ENCODE measurements around the gene HIC1.

Gene HIC1

DNA sequence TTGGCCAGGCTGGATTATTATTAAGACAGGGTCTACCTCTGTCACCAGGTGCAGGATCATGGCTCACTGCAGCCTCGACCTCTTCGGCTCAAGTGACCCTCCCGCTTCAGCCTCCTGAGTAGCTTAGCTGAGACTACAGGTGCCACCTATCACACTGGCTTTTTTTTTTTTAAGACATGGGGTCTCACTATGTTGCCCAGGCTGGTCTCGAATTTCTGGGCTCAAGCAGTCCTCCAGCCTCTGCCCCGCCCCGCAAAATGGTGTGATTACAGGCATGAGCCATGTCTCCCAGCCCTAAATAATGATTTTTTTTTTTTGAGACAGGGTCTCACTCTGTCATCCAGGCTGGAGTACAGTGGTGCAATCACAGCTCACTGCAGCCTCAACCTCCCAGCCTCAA is 7.3 kb upstream of the HIC1 start:
- no peak for DNase-seq (ENCODE audit: low read depth)

DNA sequence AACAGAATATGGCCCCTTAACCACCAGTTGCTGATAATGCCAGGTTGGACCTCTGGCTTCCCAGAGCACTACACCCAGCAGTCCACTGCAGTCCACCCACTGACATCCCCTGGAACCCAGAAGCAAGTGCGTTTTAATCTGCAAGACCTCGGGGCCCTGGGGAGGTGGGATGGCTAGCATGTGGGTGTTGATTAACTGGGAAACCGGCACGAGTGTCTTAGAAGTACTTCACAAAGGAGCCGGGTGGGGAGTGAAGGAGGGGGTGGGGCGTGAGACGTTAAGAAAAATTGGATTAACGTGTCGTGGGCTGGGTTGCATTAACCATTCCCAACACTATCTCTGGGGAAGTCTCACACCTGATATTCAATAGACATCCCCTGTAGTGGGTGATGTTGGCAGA is 6.1 kb upstream of the HIC1 start:
- no peak for DNase-seq (ENCODE audit: low read depth)

GRCh38 chr17:2049333-2050299 is 5.3 kb upstream of the HIC1 start:
- DNase-seq (ENCODE audit: low read depth), result peak; percentile 83

DNA sequence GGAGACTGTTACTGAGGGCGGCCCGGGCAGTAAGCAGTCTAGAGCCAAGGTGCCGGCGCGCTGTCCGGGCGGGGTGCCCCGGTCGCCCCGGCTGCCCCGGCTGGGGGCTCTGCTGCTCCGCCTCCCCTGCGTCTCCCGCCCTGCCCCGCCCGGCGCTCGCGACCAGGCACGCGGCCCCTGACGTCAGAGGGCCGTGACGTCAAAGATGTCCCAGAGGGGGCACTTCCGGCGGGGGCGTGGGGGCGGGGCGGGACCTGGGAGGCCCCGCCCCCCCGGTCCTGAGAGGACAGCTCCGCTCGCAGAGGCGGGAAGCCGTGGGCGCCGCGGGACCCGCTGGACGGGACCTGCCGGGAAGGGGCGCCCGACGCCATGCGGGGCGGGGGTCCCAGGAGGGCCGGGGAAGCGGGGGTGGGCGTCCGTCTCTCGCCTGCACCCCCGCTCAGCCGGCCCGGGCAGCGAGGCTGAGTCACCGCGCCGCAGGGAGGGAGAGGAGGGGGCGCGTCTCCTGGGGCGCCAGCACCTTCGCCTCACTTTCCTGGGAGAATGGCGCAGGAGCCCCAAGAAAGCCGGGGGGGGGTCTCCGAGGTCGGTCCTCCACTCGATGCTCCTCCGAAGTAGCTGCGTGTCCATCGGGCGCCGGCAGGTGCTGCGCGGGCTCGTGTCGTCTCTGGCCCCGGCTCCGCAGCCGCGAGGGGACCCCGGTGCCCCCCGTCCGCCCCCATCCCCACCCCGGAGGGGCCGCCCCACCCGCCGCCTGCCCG is 4.4 kb upstream of the HIC1 start:
- peak; percentile 58 for DNase-seq (ENCODE audit: low read depth)

DNA sequence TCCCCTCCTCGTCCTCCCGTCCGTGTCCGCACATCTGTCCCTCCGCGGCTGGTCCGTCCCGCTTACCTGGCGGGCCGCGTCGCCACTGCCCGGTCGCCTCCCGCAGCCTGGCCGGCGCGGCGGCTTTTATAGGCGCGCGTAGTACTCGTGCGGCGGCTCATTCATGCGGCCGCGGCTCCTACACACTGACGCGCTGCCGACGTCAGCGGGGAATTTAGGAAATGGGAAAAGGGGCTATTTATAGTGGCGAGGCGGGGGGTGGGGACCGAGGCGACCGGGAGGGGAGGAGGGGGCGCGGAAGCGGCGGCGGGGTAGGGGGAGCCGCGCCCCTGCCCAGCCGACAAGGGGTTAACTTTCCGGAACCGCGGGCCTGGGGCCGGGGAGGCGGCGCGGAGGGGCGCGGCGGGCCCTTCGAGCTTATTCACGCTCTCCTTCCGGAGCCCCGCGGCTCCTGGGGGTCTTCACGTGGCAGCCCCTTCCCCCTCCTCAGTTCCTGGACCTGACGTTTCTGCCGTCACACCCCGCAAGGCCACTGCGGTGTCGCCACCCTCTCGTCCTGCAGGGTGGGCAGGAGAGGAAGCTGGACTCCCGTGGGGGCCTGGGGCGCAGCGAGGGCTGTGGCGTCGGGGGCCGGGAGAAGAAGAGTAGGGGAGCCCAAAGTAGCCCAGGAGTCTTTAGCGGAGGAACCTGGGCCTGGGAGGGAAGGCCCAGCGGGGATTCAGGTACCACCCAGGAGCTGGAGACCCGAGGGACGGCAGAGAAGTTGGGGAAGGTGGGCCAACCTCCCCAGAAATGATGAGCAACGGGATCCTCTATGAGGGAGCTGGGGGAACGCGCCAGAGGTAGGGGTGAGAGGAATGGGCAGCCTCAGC is 3.6 kb upstream of the HIC1 start:
- peak; percentile 32 for DNase-seq (ENCODE audit: low read depth)

DNA sequence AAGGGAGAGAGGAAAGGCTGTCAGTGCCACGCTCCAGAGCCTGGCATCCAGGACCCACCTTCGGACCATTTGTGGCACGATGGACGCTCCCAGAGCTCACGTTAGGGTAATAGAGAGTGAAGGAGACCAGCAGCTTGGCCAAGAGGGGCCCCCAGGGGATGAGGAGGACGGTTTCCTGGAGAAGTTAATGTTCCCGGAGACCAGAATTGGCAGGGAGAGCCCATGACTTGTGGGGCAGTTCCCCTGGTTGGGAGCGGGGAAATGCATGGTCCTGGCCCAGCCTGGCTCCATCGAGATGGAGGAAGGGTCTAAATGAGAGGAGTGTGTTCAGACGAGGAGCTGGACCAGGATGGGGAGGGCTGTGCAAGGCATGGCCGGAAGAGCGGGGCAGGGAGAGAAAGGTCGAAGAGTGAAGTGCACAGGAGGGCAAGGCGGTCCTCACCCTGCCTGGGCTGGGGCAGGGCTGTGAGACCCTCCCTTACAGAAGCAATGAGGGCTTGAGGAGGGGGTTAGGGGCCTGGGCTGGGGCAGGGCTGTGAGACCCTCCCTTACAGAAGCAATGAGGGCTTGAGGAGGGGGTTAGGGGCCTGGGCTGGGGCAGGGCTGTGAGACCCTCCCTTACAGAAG is 2.9 kb upstream of the HIC1 start:
- DNase-seq (ENCODE audit: low read depth), result no peak

GRCh38 chr17:2053380-2054261 is 1.3 kb upstream of the HIC1 start:
- peak; percentile 66 for DNase-seq (ENCODE audit: low read depth)

- no peak for DNase-seq (ENCODE audit: low read depth)
Observed at GRCh38 chr17:2054262-2054511, 716 bp upstream of the HIC1 start.

DNA sequence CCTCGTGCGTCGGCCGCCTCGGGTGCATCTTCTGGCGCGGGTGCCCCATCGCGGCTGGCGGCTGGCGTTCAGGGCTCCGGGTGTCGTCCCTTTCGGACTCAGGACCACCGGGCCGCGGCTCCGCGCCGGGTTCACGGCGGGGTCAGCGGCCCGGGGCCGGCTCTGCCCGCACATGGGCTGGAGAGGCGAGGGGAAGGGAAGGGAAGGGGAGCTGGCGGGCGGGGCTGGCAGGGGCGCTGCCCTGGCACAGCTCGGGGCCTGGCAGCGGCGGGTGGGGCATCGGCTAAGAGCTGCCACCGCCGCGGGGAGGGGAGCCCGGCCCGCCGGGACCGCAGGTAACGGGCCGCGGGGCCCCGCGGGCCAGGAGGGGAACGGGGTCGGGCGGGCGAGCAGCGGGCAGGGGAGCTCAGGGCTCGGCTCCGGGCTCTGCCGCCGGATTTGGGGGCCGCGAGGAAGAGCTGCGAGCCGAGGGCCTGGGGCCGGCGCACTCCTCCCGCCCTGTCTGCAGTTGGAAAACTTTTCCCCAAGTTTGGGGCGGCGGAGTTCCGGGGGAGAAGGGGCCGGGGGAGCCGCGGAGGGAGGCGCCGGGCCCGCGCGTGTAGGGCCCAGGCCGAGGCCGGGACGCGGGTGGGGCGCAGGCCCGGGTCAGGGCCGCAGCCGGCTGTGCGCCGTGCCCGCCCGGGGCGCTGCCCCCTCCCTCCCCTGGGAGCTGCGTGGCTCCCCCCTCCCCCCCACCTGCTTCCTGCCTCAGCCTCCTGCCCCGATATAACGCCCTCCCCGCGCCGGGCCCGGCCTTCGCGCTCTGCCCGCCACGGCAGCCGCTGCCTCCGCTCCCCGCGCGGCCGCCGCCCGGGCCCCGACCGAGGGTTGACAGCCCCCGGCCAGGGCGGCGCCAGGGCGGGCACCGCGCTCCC is 646 bp downstream of the HIC1 start:
- no peak for DNase-seq (ENCODE audit: low read depth)

DNA sequence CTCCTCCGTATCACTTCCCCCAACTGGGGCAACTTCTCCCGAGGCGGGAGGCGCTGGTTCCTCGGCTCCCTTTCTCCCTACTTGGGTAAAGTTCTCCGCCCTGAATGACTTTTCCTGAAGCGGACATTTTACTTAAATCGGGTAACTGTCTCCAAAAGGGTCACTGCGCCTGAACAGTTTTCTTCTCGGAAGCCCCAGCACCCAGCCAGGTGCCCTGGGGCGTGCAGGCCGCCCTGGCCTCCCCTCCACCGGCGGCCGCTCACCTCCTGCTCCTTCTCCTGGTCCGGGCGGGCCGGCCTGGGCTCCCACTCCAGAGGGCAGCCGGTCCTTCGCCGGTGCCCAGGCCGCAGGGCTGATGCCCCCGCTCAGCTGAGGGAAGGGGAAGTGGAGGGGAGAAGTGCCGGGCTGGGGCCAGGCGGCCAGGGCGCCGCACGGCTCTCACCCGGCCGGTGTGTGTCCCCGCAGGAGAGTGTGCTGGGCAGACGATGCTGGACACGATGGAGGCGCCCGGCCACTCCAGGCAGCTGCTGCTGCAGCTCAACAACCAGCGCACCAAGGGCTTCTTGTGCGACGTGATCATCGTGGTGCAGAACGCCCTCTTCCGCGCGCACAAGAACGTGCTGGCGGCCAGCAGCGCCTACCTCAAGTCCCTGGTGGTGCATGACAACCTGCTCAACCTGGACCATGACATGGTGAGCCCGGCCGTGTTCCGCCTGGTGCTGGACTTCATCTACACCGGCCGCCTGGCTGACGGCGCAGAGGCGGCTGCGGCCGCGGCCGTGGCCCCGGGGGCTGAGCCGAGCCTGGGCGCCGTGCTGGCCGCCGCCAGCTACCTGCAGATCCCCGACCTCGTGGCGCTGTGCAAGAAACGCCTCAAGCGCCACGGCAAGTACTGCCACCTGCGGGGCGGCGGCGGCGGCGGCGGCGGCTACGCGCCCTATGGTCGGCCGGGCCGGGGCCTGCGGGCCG is 1.6 kb downstream of the HIC1 start:
- no peak for DNase-seq (ENCODE audit: low read depth)

DNA sequence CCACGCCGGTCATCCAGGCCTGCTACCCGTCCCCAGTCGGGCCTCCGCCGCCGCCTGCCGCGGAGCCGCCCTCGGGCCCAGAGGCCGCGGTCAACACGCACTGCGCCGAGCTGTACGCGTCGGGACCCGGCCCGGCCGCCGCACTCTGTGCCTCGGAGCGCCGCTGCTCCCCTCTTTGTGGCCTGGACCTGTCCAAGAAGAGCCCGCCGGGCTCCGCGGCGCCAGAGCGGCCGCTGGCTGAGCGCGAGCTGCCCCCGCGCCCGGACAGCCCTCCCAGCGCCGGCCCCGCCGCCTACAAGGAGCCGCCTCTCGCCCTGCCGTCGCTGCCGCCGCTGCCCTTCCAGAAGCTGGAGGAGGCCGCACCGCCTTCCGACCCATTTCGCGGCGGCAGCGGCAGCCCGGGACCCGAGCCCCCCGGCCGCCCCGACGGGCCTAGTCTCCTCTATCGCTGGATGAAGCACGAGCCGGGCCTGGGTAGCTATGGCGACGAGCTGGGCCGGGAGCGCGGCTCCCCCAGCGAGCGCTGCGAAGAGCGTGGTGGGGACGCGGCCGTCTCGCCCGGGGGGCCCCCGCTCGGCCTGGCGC is 2.4 kb downstream of the HIC1 start:
- no peak for DNase-seq (ENCODE audit: low read depth)

DNA sequence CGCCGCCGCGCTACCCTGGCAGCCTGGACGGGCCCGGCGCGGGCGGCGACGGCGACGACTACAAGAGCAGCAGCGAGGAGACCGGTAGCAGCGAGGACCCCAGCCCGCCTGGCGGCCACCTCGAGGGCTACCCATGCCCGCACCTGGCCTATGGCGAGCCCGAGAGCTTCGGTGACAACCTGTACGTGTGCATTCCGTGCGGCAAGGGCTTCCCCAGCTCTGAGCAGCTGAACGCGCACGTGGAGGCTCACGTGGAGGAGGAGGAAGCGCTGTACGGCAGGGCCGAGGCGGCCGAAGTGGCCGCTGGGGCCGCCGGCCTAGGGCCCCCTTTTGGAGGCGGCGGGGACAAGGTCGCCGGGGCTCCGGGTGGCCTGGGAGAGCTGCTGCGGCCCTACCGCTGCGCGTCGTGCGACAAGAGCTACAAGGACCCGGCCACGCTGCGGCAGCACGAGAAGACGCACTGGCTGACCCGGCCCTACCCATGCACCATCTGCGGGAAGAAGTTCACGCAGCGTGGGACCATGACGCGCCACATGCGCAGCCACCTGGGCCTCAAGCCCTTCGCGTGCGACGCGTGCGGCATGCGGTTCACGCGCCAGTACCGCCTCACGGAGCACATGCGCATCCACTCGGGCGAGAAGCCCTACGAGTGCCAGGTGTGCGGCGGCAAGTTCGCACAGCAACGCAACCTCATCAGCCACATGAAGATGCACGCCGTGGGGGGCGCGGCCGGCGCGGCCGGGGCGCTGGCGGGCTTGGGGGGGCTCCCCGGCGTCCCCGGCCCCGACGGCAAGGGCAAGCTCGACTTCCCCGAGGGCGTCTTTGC is 3.1 kb downstream of the HIC1 start:
- DNase-seq (ENCODE audit: low read depth), result no peak

GRCh38 chr17:2058586-2059546 is 4.0 kb downstream of the HIC1 start:
- no peak for DNase-seq (ENCODE audit: low read depth)

DNA sequence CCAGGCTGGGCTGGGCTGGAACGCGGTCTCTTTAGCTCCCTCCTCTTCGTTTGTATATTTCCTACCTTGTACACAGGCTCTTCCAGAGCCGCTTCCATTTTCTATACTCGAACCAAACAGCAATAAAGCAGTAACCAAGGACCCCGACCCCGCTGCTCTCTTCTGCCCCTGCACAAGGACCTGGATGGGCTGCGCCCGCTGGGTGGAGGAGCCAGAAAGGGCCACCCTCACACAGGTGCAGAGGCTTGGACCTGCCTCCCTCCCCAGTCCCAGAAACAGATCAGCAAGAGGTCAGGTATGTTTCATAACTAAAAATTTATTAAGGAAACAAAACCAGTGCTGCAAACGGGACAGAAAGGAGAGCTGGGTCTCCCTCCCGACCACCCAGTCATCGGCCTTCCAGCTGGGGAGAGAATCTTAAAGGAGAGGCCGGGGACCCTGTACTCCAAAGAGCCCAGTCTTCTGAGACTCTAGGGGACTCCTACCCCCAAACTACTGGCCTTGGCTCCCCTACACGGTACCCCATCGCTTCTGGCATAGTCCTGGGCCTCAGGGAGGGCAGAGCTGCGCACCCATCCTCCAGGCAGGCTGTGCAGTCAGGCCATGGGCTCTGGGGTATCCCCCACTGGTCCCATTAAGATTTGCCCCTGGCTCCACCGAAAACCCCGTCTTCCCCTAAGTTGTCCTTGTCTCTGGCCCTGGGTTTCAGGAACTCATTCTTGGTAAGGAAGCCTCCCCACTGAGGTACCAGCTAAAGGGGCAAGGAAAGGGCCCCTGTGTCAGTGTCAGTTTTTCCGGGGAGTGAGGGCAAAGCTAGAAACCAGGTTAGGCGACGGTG is 4.9 kb downstream of the HIC1 start:
- no peak for DNase-seq (ENCODE audit: low read depth)

GRCh38 chr17:2060385-2060658 is 5.4 kb downstream of the HIC1 start:
- DNase-seq (ENCODE audit: low read depth), result no peak
